ENCODE results near the gene SUN1. TPM values are rescaled to one million over a fixed set of nuclear protein-coding genes. Genes with fewer than 3 reads are reported as not detected.

The SUN1 gene
- total and polyA plus RNA-seq, 10 of the 15 experiments (the other 5 are each of a cell fraction or from before 2014, with no cell fraction given): 27.8 to 107 (median 65.8) TPM

GRCh38 chr7:863106-863505 lies 30.8 kb downstream of the SUN1 start:
- no TSS peak for BruUV-seq (replicated peaks)
- Histone ChIP-seq H3K27ac (ENCODE audit: control insufficient read depth, insufficient read depth) (no peak overlapping the region), H4K20me1 (ENCODE audit: control insufficient read depth, insufficient read depth) (no peaks in the 10 kb centered on the region), H3K4me3 (no peak overlapping the region), H3K9ac (ENCODE audit: control insufficient read depth, insufficient read depth, low read length) (no peak overlapping the region), H3K27me3 (replicated peaks in 1 of 2; ENCODE audit: control insufficient read depth in 2 of 2, insufficient read depth in 2 of 2, low read length in 1 of 2) (no peaks in the 10 kb centered on the region), H3K4me2 (ENCODE audit: control insufficient read depth, insufficient read depth) (no peak overlapping the region), H3K4me1 (ENCODE audit: control insufficient read depth, insufficient read depth, low read length) (no peaks in the 10 kb centered on the region), H2AFZ (ENCODE audit: control insufficient read depth, low read depth, low read length) (no peak overlapping the region), H3K9me3 (replicated peaks; ENCODE audit: control insufficient read depth, insufficient read depth, low read length) (no peaks in the 10 kb centered on the region), H3K36me3 (ENCODE audit: control insufficient read depth in 2 of 2, insufficient read depth in 2 of 2, low read length in 1 of 2) (peaks cover 21 to 35% of the 10 kb centered on the region in 2 experiments), H3K79me2 (ENCODE audit: control insufficient read depth, insufficient read depth, low read length) (no peaks in the 10 kb centered on the region)
- intact Hi-C loops (cut with micrococcal nuclease; ENCODE audit: unreplicated experiment) (no loop called here), in situ Hi-C loops (cut with MboI) (no loop called here)
- DNase-seq (ENCODE audit: low read depth, low spot score): no peak
- CTCF ChIA-PET: interaction anchor here (3.2 kb wide), 1 partner anchor 10 kb away, joined by 13 read pairs; no protein-coding TSS in a partner anchor
- RAD21 ChIA-PET (ENCODE audit: unreplicated experiment): interaction anchor here (1.4 kb wide), 1 partner anchor 10 kb away, joined by 3 read pairs; no protein-coding TSS in a partner anchor
- POLR2A ChIA-PET: no interaction called here
- 89% methylated on average over 16 of the region's 16 CpGs for WGBS (ENCODE audit: insufficient coverage, insufficient replicate concordance, low lambda C conversion rate, missing lambda C conversion rate)
- ATAC-seq: no peak
- SMC1A ChIA-PET (ENCODE audit: uncharacterized antibody, unreplicated experiment): interaction anchor here (0.6 to 1.4 kb wide), 2 partner anchors 10 to 74 kb away, joined by 3 to 4 read pairs; no protein-coding TSS in a partner anchor
- FAIRE-seq: no peak
- TF ChIP-seq PRDM15 (CRISPR knock-in tag; IDR thresholded peaks at IDR 0.05): no peak
- no peak for TF ChIP-seq BCL11A (IDR thresholded peaks at IDR 0.05; ENCODE audit: low read depth, low read length)
- TF ChIP-seq GATAD2B (conservative IDR thresholded peaks at IDR 0.05; ENCODE audit: low read depth): no peak
- TF ChIP-seq IRF5 (IDR thresholded peaks at IDR 0.05; ENCODE audit: borderline replicate concordance): no peak
- no peak for TF ChIP-seq HSF1 (IDR thresholded peaks at IDR 0.05; ENCODE audit: low read depth, low read length)
- no peak for TF ChIP-seq EP300 (IDR thresholded peaks at IDR 0.05; ENCODE audit: borderline replicate concordance in 1 of 2, control insufficient read depth in 1 of 2, low read depth in 2 of 2, low read length in 2 of 2)
- TF ChIP-seq USF2 (IDR thresholded peaks at IDR 0.05; ENCODE audit: borderline replicate concordance, low read depth, low read length): no peak
- TF ChIP-seq KAT2A (conservative IDR thresholded peaks at IDR 0.05; ENCODE audit: control insufficient read depth, low read depth, low read length): no peak
- TF ChIP-seq RELA (IDR thresholded peaks at IDR 0.05; ENCODE audit: borderline replicate concordance, partially characterized antibody): no peak
- TF ChIP-seq NKRF (conservative IDR thresholded peaks at IDR 0.05): no peak
- no peak for TF ChIP-seq PKNOX1 (IDR thresholded peaks at IDR 0.05)
- TF ChIP-seq SREBF1 (IDR thresholded peaks at IDR 0.05; ENCODE audit: low read length): no peak
- no peak for TF ChIP-seq HDAC2 (IDR thresholded peaks at IDR 0.05)
